Fibroblast of peridontal ligament (primary cell): ENCODE results near the gene IL18BP.

Source experiments
- DNase-seq: peaks from one replicate; pipeline ENCODE4 v3.0.0-alpha.2; 2010; ENCODE audit errors: extremely low read depth

The IL18BP gene

GRCh38 chr11:72012897-72013721 is 14.4 kb downstream of the IL18BP start:
- DNase-seq, result no peak

- DNase-seq, result peak; percentile 41
Measured at GRCh38 chr11:72013765-72014711, 15.3 kb downstream of the IL18BP start.

GRCh38 chr11:72014761-72015320 is 16.1 kb downstream of the IL18BP start:
- DNase-seq, result no peak

- DNase-seq, result no peak
Measured at GRCh38 chr11:72015511-72016061, 16.9 kb downstream of the IL18BP start.

GRCh38 chr11:72018171-72018570 is 19.5 kb downstream of the IL18BP start:
- no peak for DNase-seq

GRCh38 chr11:72023335-72023734 is 24.6 kb downstream of the IL18BP start:
- DNase-seq, result no peak

- DNase-seq, result no peak
Measured at GRCh38 chr11:72024069-72024754, 25.5 kb downstream of the IL18BP start.

- no peak for DNase-seq
Measured at GRCh38 chr11:72026090-72026489, 27.4 kb downstream of the IL18BP start.

GRCh38 chr11:72030472-72031045 is 31.9 kb downstream of the IL18BP start:
- no peak for DNase-seq

GRCh38 chr11:72036687-72037086 is 38.0 kb downstream of the IL18BP start:
- DNase-seq, result no peak

- peak; percentile 60 for DNase-seq
Measured at GRCh38 chr11:72037554-72038311, 39.0 kb downstream of the IL18BP start.

- DNase-seq, result peak; percentile 82
Measured at GRCh38 chr11:72038491-72038890, 39.8 kb downstream of the IL18BP start.

- peak; percentile 81 for DNase-seq
Measured at GRCh38 chr11:72039031-72039855, 40.5 kb downstream of the IL18BP start.

GRCh38 chr11:72039856-72040401 is 41.2 kb downstream of the IL18BP start:
- no peak for DNase-seq

GRCh38 chr11:72040491-72041363 is 42.0 kb downstream of the IL18BP start:
- peak; percentile 96 for DNase-seq

- peak; percentile 76 for DNase-seq
Measured at GRCh38 chr11:72041364-72042063, 42.8 kb downstream of the IL18BP start.

- no peak for DNase-seq
Measured at GRCh38 chr11:72042064-72042745, 43.5 kb downstream of the IL18BP start.
